Uterus (tissue), 4 donors: ENCODE results near the gene CRACR2A. TPM values are rescaled to one million over a fixed set of nuclear protein-coding genes. Genes with fewer than 3 reads are reported as not detected.

ENCODE experiments used
- DNase-seq, 2 donors: peaks; one replicate each; pipeline ENCODE4 v3.0.0-alpha.2; 2019 to 2020
- H3K27ac ChIP-seq, 2 donors: fragments of 200-600 bp; sonication (generic); 1 replicate in 1 of 2; 2 replicates in 1 of 2; pipeline ENCODE4 v1.5.1; 2016 to 2018
- H3K27me3 ChIP-seq, 2 donors: fragments of 200-600 bp; sonication (generic); one replicate each; pipeline ENCODE4 v1.5.1; 2018 to 2019; ENCODE audit warnings: control low read depth in 1 of 2
- H3K36me3 ChIP-seq, 2 donors: fragments of 200-600 bp; sonication (generic); one replicate each; pipeline ENCODE4 v1.5.1; 2019; ENCODE audit warnings: control low read depth in 1 of 2
- H3K4me1 ChIP-seq, 2 donors: fragments of 200-600 bp; sonication (generic); one replicate each; pipeline ENCODE4 v1.5.1; 2018 to 2019; ENCODE audit warnings: control low read depth in 1 of 2
- H3K4me3 ChIP-seq, 2 donors: fragments of 200-600 bp; sonication (generic); 1 replicate in 1 of 2; 2 replicates in 1 of 2; pipeline ENCODE4 v1.5.1; 2018 to 2019; ENCODE audit warnings: mild to moderate bottlenecking in 1 of 2
- H3K9me3 ChIP-seq, 2 donors: fragments of 200-600 bp; sonication (generic); one replicate each; pipeline ENCODE4 v1.5.1; 2019; ENCODE audit warnings: control low read depth in 1 of 2
- CTCF ChIP-seq, 4 experiments: fragments of 200-600 bp in 2 of 4; fragments of 450-650 bp in 2 of 4; sonication (generic) in 2 of 4; IDR thresholded peaks; one replicate each; pipeline ENCODE4 v1.5.1; 2016 to 2019; ENCODE audit warnings: antibody characterized with exemption in 4 of 4, mild to moderate bottlenecking in 2 of 4, moderate library complexity in 1 of 4
- POLR2A ChIP-seq, 2 donors: fragments of 450-650 bp; IDR thresholded peaks; one replicate each; pipeline ENCODE4 v1.6.1; 2016; ENCODE audit warnings: antibody characterized with exemption in 2 of 2, mild to moderate bottlenecking in 1 of 2, moderate library complexity in 1 of 2
- intact Hi-C: fragments of 100-400 bp; cut with DNase I; formaldehyde crosslinking; loops from one replicate; pipeline ENCODE4 v1.15.1; 2023; ENCODE audit warnings: low total_unique reads
- total RNA-seq, 4 donors: library from RNA; depleted of rRNA in 3 of 4; stranded (reverse); fragments of >200 nt in 3 of 4; gene quantifications; one replicate each; pipeline versions ENCODE4 v1.1.0 to v1.2.4, GENCODE V29; 2014 to 2023
- donor health status: DM: yes; HTN: yes; CAD: no.

CRACR2A gene
- total RNA-seq, 4 donors from 2014 or later, result 0.88 to 33.6 (median 3.2) TPM

- Histone ChIP-seq H3K27ac (no peak overlapping the region), H3K27me3 (no peaks in the 10 kb centered on the region), H3K9me3 (no peaks in the 10 kb centered on the region), H3K36me3 (no peaks in the 10 kb centered on the region), H3K4me3 (no peak overlapping the region), H3K4me1 (no peaks in the 10 kb centered on the region)
- DNase-seq, result no peak
- TF ChIP-seq CTCF (IDR thresholded peaks at IDR 0.05) (no peak), POLR2A (IDR thresholded peaks at IDR 0.05) (no peak)
- intact Hi-C loops, result no loop called here
Measured at GRCh38 chr12:3668479-3669165, 84.3 kb downstream of the CRACR2A start.

- Histone ChIP-seq H3K36me3 (no peaks in the 10 kb centered on the region), H3K4me3 (no peak overlapping the region), H3K9me3 (no peaks in the 10 kb centered on the region), H3K27ac (no peak overlapping the region), H3K4me1 (no peaks in the 10 kb centered on the region), H3K27me3 (no peaks in the 10 kb centered on the region)
- TF ChIP-seq CTCF (IDR thresholded peaks at IDR 0.05) (no peak), POLR2A (IDR thresholded peaks at IDR 0.05) (no peak)
- intact Hi-C loops, result no loop called here
- no peak for DNase-seq
Measured at GRCh38 chr12:3667485-3667884, 85.4 kb downstream of the CRACR2A start.

- TF ChIP-seq CTCF (IDR thresholded peaks at IDR 0.05) (no peak), POLR2A (IDR thresholded peaks at IDR 0.05) (no peak)
- Histone ChIP-seq H3K4me3 (no peak overlapping the region), H3K36me3 (no peaks in the 10 kb centered on the region), H3K4me1 (no peaks in the 10 kb centered on the region), H3K27ac (no peak overlapping the region), H3K27me3 (no peaks in the 10 kb centered on the region), H3K9me3 (no peaks in the 10 kb centered on the region)
- intact Hi-C loops, result no loop called here
- DNase-seq, result no peak
Measured at GRCh38 chr12:3666441-3666840, 86.5 kb downstream of the CRACR2A start.

GRCh38 chr12:3662521-3662921 is 90.4 kb downstream of the CRACR2A start:
- intact Hi-C loops, result no loop called here
- TF ChIP-seq CTCF (IDR thresholded peaks at IDR 0.05) (no peak), POLR2A (IDR thresholded peaks at IDR 0.05) (no peak)
- H3K4me3 ChIP-seq, result no peak overlapping the region

GRCh38 chr12:3661028-3661427 is 91.9 kb downstream of the CRACR2A start:
- H3K27me3 ChIP-seq, result no peaks in the 10 kb centered on the region
- no peaks in the 10 kb centered on the region for H3K9me3 ChIP-seq
- no peak overlapping the region for H3K4me3 ChIP-seq
- no peak for DNase-seq
- H3K4me1 ChIP-seq, result no peaks in the 10 kb centered on the region
- H3K27ac ChIP-seq, result no peak overlapping the region
- H3K36me3 ChIP-seq, result no peaks in the 10 kb centered on the region
- TF ChIP-seq POLR2A (IDR thresholded peaks at IDR 0.05) (no peak), CTCF (IDR thresholded peaks at IDR 0.05) (no peak)
- intact Hi-C loops, result no loop called here

More at GRCh38 chr12:3662521-3662921, 90.4 kb downstream of the CRACR2A start:
- H3K27me3 ChIP-seq, result no peaks in the 10 kb centered on the region
- H3K9me3 ChIP-seq, result no peaks in the 10 kb centered on the region
- no peaks in the 10 kb centered on the region for H3K4me1 ChIP-seq
- no peaks in the 10 kb centered on the region for H3K36me3 ChIP-seq
- no peak overlapping the region for H3K27ac ChIP-seq
- DNase-seq, result no peak
